DOHH2 (cell line): Measurements from ENCODE around the gene TGM3.

Experiments
- H3F3A ChIP-seq: fragments of 200-600 bp; sonication (generic), shearing (Covaris generic); 2 replicates; pipeline ENCODE4 v1.6.0; 2016; ENCODE audit warnings: antibody characterized with exemption, mild to moderate bottlenecking; ENCODE audit not compliant: control insufficient read depth, insufficient read depth
- H3K27ac ChIP-seq: fragments of 200-600 bp; sonication (generic); 2 replicates; pipeline ENCODE4 v1.5.1; 2014; ENCODE audit warnings: low read depth, mild to moderate bottlenecking, low read length, moderate library complexity
- H3K27me3 ChIP-seq: fragments of 200-600 bp; sonication (generic); 2 replicates; pipeline ENCODE4 v1.6.1; 2014; ENCODE audit warnings: mild to moderate bottlenecking, low read length, mixed read lengths; ENCODE audit not compliant: control insufficient read depth
- H3K36me3 ChIP-seq: fragments of 200-600 bp; sonication (generic); 2 replicates; pipeline ENCODE4 v1.6.1; 2014; ENCODE audit warnings: mild to moderate bottlenecking, low read length, moderate library complexity, mixed read lengths; ENCODE audit not compliant: control insufficient read depth
- H3K4me1 ChIP-seq: fragments of 200-600 bp; sonication (generic); 2 replicates; pipeline ENCODE4 v1.6.1; 2014; ENCODE audit warnings: mild to moderate bottlenecking, low read length, mixed read lengths; ENCODE audit not compliant: control insufficient read depth
- H3K4me2 ChIP-seq: fragments of 200-600 bp; sonication (generic); 2 replicates; pipeline ENCODE4 v1.6.0; 2014; ENCODE audit warnings: mild to moderate bottlenecking, low read length, moderate library complexity
- H3K4me3 ChIP-seq: fragments of 200-600 bp; sonication (generic); 2 replicates; pipeline ENCODE4 v1.5.1; 2014; ENCODE audit warnings: mild to moderate bottlenecking, low read length, mixed read lengths
- H3K79me2 ChIP-seq: fragments of 200-600 bp; sonication (generic); 2 replicates; pipeline ENCODE4 v1.6.1; 2014; ENCODE audit warnings: mild to moderate bottlenecking, low read length, mixed read lengths; ENCODE audit not compliant: control insufficient read depth
- H3K9me2 ChIP-seq: fragments of 200-600 bp; sonication (generic); replicated peaks from 2 replicates; pipeline ENCODE4 v1.6.1; 2014; ENCODE audit warnings: mild to moderate bottlenecking, low read length, mixed read lengths; ENCODE audit not compliant: control insufficient read depth
- H3K9me3 ChIP-seq: fragments of 200-600 bp; sonication (generic); 2 replicates; pipeline ENCODE4 v1.6.1; 2014; ENCODE audit warnings: antibody characterized with exemption, low read length, mixed read lengths; ENCODE audit not compliant: control insufficient read depth, insufficient read depth
- H4K20me1 ChIP-seq: fragments of 200-600 bp; sonication (generic); 2 replicates; pipeline ENCODE4 v1.6.0; 2014; ENCODE audit warnings: low read depth, mild to moderate bottlenecking, antibody characterized with exemption, low read length, moderate library complexity; ENCODE audit not compliant: control insufficient read depth, insufficient read depth
- EZH2phosphoT487 ChIP-seq: fragments of 200-600 bp; sonication (generic); IDR thresholded peaks from 2 replicates; pipeline ENCODE4 v1.6.1; 2017; ENCODE audit warnings: borderline replicate concordance, mild to moderate bottlenecking, antibody characterized with exemption, low read length, moderate library complexity, mixed read lengths
- TF ChIP-seq, protein P1 (sequence below): fragments of 200-600 bp; sonication (generic); IDR thresholded peaks from one replicate; pipeline ENCODE4 v1.5.1; 2014; ENCODE audit warnings: antibody characterized with exemption, mild to moderate bottlenecking, low read depth, low read length; ENCODE audit not compliant: poor library complexity, severe bottlenecking

TGM3 gene

DNA sequence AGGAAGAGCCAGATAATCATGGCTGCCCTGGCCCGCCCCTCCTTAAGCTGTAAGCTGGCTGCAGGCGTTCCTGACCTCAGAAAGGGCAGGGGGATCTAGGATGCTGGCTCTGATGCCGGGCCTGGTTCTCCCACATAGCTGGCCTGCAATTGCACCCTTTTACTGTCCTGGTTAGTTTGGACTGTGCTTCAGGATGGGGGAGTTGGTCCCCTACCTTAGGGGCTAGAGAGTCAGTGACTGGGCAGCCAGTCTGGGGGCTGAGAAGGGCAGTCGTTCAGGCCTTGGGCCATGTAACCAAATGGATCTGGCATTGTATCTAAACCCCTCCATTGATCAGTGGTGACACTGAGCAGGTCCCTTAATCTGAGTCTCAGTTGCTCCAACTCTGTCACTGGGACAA lies 40.7 kb downstream of the TGM3 start:
- no peaks in the 10 kb centered on the region for H3K9me2 ChIP-seq
- H3F3A ChIP-seq: no peaks in the 10 kb centered on the region
- H4K20me1 ChIP-seq: no peaks in the 10 kb centered on the region
- H3K79me2 ChIP-seq: no peaks in the 10 kb centered on the region
- no peak overlapping the region for H3K4me2 ChIP-seq
- no peaks in the 10 kb centered on the region for H3K36me3 ChIP-seq
- H3K27ac ChIP-seq: no peak overlapping the region
- H3K9me3 ChIP-seq: no peaks in the 10 kb centered on the region
- TF ChIP-seq, protein P1, sequence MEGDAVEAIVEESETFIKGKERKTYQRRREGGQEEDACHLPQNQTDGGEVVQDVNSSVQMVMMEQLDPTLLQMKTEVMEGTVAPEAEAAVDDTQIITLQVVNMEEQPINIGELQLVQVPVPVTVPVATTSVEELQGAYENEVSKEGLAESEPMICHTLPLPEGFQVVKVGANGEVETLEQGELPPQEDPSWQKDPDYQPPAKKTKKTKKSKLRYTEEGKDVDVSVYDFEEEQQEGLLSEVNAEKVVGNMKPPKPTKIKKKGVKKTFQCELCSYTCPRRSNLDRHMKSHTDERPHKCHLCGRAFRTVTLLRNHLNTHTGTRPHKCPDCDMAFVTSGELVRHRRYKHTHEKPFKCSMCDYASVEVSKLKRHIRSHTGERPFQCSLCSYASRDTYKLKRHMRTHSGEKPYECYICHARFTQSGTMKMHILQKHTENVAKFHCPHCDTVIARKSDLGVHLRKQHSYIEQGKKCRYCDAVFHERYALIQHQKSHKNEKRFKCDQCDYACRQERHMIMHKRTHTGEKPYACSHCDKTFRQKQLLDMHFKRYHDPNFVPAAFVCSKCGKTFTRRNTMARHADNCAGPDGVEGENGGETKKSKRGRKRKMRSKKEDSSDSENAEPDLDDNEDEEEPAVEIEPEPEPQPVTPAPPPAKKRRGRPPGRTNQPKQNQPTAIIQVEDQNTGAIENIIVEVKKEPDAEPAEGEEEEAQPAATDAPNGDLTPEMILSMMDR: no peak
- no peak for TF ChIP-seq EZH2phosphoT487
- peaks cover 9% of the 10 kb centered on the region; the same call in 1 of the 2 replicates for H3K27me3 ChIP-seq
- no peaks in the 10 kb centered on the region for H3K4me1 ChIP-seq
- H3K4me3 ChIP-seq: no peak overlapping the region

DNA sequence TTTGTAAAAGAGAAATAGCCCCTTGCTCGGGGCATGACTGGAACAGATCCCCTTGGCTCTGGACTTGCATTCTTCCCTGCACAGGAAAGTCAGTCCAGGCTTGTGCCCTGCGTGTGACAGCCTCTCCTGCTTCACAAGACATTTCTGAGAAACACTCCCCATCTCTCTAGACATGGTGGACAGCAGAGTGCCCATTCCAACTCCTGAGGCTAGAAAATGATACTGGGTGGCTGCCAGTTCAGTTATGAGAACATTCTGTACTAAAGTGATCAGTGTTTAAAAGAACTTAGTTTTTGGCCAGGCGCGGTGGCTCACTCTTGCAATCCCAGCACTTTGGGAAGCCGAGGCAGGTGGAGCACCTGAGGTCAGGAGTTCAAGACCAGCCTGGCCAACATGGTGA lies 41.3 kb downstream of the TGM3 start:
- TF ChIP-seq EZH2phosphoT487: no peak
- TF ChIP-seq, protein P1: no peak
- Histone ChIP-seq H3K27me3 (peaks cover 9% of the 10 kb centered on the region; the same call in 1 of the 2 replicates), H3K4me2 (no peak overlapping the region), H3K79me2 (no peaks in the 10 kb centered on the region), H3K9me3 (no peaks in the 10 kb centered on the region), H4K20me1 (no peaks in the 10 kb centered on the region), H3K4me1 (no peaks in the 10 kb centered on the region), H3K36me3 (no peaks in the 10 kb centered on the region), H3K9me2 (no peaks in the 10 kb centered on the region), H3K27ac (no peak overlapping the region), H3F3A (no peaks in the 10 kb centered on the region), H3K4me3 (no peak overlapping the region)

DNA sequence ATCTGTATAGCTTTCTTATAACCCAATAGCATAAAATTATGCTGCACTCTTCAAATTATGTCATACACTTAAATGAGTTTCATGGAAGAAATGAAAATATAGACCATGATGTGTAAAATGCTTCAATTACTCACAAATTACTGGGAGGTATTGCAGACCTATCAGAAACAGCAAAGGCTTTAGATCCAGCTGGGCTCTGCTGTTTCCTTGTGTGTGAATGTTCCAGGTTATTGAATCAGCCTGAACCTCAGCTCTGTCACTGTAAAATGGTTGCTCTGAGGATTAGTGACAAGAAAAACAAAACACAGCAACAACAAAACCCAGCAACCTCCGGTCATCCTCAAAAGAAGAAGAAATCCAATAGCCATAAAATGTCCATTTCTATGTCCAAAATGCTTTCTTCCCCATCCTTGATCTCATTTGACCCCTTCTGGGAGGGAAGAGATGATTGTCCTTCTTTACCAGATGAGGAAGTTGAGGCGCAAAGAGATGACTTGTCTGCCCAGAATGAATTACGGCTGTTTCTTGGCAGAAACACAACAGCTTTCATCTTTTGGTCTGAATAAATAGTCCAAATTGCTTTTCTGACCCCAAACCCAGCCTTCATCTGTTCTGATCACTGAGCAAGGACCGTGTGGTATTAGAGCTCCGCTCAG lies 42.7 kb downstream of the TGM3 start:
- Histone ChIP-seq H3K27ac (no peak overlapping the region), H3K4me1 (no peaks in the 10 kb centered on the region), H3K79me2 (no peaks in the 10 kb centered on the region), H3K4me2 (no peak overlapping the region), H3K9me3 (no peaks in the 10 kb centered on the region; the same call in 1 of the 2 replicates), H3F3A (no peaks in the 10 kb centered on the region), H3K36me3 (no peaks in the 10 kb centered on the region), H3K9me2 (no peaks in the 10 kb centered on the region), H3K4me3 (no peak overlapping the region), H3K27me3 (peaks cover 9% of the 10 kb centered on the region; the same call in 1 of the 2 replicates), H4K20me1 (no peaks in the 10 kb centered on the region)
- TF ChIP-seq EZH2phosphoT487: no peak
- TF ChIP-seq, protein P1: no peak
